NCI-H526 treated with DMSO at 0.1 percent for 48 hours (cell line): Measurements from ENCODE around the gene FMNL1.

ENCODE experiments used
- DNase-seq: peaks from one replicate; lab custom pipeline; 2025; lab: John Stamatoyannopoulos, UW

Gene FMNL1

GRCh38 chr17:45279898-45280297, 58.2 kb downstream of the FMNL1 start:
- DNase-seq, result no peak

- DNase-seq, result no peak
Measured at GRCh38 chr17:45282683-45283644, 61.3 kb downstream of the FMNL1 start.

- no peak for DNase-seq
Measured at GRCh38 chr17:45283711-45284110, 62.0 kb downstream of the FMNL1 start.

GRCh38 chr17:45284176-45285140, 62.8 kb downstream of the FMNL1 start:
- no peak for DNase-seq

- DNase-seq, result no peak
Measured at GRCh38 chr17:45286286-45286685, 64.6 kb downstream of the FMNL1 start.

- no peak for DNase-seq
Measured at GRCh38 chr17:45287526-45288500, 66.1 kb downstream of the FMNL1 start.

GRCh38 chr17:45288825-45289224, 67.1 kb downstream of the FMNL1 start:
- DNase-seq, result no peak

GRCh38 chr17:45289301-45290268, 67.9 kb downstream of the FMNL1 start:
- no peak for DNase-seq

- DNase-seq, result no peak
Measured at GRCh38 chr17:45290269-45290765, 68.6 kb downstream of the FMNL1 start.

GRCh38 chr17:45291171-45291805, 69.6 kb downstream of the FMNL1 start:
- DNase-seq, result no peak

- no peak for DNase-seq
Measured at GRCh38 chr17:45292696-45293412, 71.2 kb downstream of the FMNL1 start.

- no peak for DNase-seq
Measured at GRCh38 chr17:45293413-45294211, 71.9 kb downstream of the FMNL1 start.

GRCh38 chr17:45294506-45294905, 72.8 kb downstream of the FMNL1 start:
- DNase-seq, result no peak

- DNase-seq, result no peak
Measured at GRCh38 chr17:45296003-45296832, 74.5 kb downstream of the FMNL1 start.

GRCh38 chr17:45296833-45297124, 75.1 kb downstream of the FMNL1 start:
- no peak for DNase-seq
